ENCODE data around the gene TMEM273. TPM values are rescaled to one million over a fixed set of nuclear protein-coding genes. Genes with fewer than 3 reads are reported as not detected.

Gene TMEM273
- polyA plus RNA-seq, 6 donors from 2014 or later = 1.2 to 7.1 (median 2.6) TPM

DNA sequence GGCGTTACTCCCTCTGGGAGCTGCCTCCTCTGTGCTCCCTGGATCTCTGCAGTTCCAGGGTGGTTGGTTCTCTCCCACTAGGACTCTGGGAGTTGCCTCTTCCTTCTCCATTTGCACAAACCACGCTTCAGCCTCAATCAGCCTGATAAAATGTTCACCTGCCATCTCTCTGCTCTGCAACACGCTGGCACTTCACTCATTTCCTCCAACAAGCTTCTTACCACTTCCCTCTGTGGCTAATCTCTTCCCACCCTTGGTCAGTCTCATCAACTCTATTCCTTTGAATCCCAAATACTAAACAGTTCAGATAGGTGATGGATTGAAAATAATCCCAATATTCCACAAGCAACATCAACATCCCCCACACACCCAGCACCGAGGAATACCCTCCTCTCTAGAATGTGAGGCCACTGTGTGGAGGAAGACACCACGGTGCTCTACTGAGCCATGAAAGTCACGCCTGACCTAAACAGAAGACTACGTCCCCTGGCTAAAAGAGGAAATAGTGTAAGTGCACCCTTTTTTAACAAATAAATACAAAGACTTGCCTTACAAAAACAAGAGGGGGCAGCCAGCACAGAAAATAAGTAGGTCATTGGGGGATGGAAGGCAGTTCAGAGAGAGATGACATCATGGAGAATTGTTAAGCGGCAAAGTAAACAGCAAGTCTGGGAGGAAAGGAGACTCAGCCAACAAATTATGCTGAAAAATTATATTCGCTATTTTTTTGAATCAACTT is 52.4 kb downstream of the TMEM273 start:
- Mint-ChIP-seq H3K27ac (peak overlapping the region; percentile 42 to 88 (median 76)), H3K4me1 (peaks cover 27 to 30% (median 30%) of the 10 kb centered on the region in 3 donors), H3K27me3 (no peaks in the 10 kb centered on the region), H3K9me3 (peaks cover 2 to 7% (median 5%) of the 10 kb centered on the region in 7 donors), H3K36me3 (no peaks in the 10 kb centered on the region), H3K4me3 (peak overlapping the region in 7 of 8 donors; percentile 65 to 80 (median 71))
- ATAC-seq (ENCODE audit: low read depth in 2 of 2) (peak; percentile 92 to 95), DNase-seq (peak; percentile 35)

GRCh38 chr10:49134327-49134726 is 53.9 kb downstream of the TMEM273 start:
- peaks cover 6 to 7% (median 6%) of the 10 kb centered on the region in 3 donors for H3K27me3 Mint-ChIP-seq
- no peak for DNase-seq
- H3K27ac Mint-ChIP-seq = peak overlapping the region in 3 of 6 donors; percentile 6 to 83 (median 75)
- H3K4me3 Mint-ChIP-seq = peak overlapping the region in 5 of 8 donors; percentile 42 to 73 (median 66)
- peaks cover 2 to 7% (median 6%) of the 10 kb centered on the region in 7 donors for H3K9me3 Mint-ChIP-seq
- no peak for ATAC-seq (ENCODE audit: low read depth in 2 of 2)
- H3K36me3 Mint-ChIP-seq = peaks cover 0 to 5% of the 10 kb centered on the region in 2 donors
- peaks cover 27 to 30% (median 30%) of the 10 kb centered on the region in 3 donors for H3K4me1 Mint-ChIP-seq

GRCh38 chr10:49133706-49134248 is 54.4 kb downstream of the TMEM273 start, which contains the start of gene FAM170B:
Gene FAM170B (minus strand): TSS chr10:49134021. CDS start chr10:49133918, 103 bp downstream.
- peak within 1 kb of the TSS in 4 of 6 donors; percentile 6 to 83 (median 43) for H3K27ac Mint-ChIP-seq
- H3K4me3 Mint-ChIP-seq = peak within 1 kb of the TSS in 6 of 8 donors; percentile 39 to 73 (median 56)
- no peak for DNase-seq
- peaks cover 2 to 13% (median 6%) of the 10 kb centered on the region in 7 donors for H3K9me3 Mint-ChIP-seq
- H3K27me3 Mint-ChIP-seq = peaks cover 11 to 13% (median 11%) of the 10 kb centered on the region in 3 donors
- ATAC-seq (ENCODE audit: low read depth in 2 of 2) = no peak
- peaks cover 27 to 30% (median 30%) of the 10 kb centered on the region in 3 donors for H3K4me1 Mint-ChIP-seq
- H3K36me3 Mint-ChIP-seq = peaks cover 0 to 10% of the 10 kb centered on the region in 2 donors

DNA sequence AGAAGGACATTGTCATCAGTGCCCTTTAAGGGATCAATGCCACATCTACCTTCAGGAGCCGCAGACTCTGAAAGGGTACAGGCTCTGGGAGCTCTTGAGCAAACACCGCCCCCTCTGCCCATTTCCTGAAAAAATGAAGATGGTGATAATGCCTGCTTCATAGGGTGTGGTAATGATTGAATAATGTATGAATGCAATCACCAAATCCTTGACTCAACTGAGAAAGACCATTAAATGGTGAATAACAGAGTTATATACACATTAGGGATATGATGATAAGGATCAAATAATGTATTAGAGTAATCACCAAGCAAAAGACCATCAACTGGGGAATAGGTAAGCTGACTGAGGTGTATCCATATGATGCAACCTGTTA is 55.8 kb downstream of the TMEM273 start:
- H3K4me1 Mint-ChIP-seq = peaks cover 27 to 30% (median 30%) of the 10 kb centered on the region in 3 donors

DNA sequence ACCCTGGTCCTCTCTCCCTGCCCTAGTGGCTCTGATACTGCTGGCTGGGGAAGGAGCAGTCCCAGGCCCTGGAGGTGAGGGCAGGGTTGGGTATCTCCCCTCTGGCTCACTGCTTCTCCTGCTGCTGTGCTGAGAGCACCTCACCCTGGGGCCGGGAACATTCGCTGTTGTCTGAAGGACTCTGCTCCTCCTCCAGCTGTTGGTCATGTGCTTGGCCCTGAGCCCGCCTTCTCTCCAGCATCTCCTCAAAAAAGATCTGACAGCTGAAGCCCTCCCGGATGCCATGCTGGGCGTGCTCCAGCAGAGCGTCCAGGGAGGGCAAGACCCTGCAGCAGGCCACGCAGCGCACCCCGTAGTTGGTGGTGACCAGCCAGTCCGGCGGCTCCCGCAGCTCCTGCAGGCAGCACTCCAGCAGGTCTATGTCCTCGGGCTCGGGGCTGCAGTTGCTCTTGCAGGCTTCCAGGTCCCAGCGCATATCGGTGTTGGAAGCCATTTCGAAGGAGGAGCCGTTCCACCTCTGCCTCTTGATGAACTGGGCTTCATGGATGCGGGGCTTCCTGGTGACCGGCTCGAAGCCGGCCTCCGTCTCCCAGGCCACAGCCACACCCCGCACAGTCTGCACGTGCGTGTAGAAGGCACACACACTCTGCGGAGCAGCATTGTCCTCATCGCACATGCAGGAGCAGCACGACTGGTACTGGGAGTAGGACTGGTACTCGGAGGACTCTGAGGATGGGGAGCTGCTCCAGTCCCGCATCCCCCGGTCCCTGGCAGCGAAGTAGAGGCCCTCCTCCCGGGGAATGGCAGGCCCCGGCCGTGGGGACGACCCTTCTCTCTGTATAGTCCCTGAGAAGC is 56.5 kb downstream of the TMEM273 start:
- Mint-ChIP-seq H3K4me1 (peaks cover 23 to 30% (median 25%) of the 10 kb centered on the region in 3 donors), H3K9me3 (peaks cover 2 to 14% (median 6%) of the 10 kb centered on the region in 7 donors)

More for the DNA sequence above, 55.8 kb downstream of the TMEM273 start:
- DNase-seq = no peak
- Mint-ChIP-seq H3K9me3 (peaks cover 2 to 14% (median 6%) of the 10 kb centered on the region in 7 donors), H3K27me3 (peaks cover 19 to 23% (median 22%) of the 10 kb centered on the region in 3 donors), H3K27ac (no peak overlapping the region), H3K36me3 (peaks cover 0 to 12% of the 10 kb centered on the region in 2 donors), H3K4me3 (no peak overlapping the region)
- ATAC-seq (ENCODE audit: low read depth in 2 of 2) = no peak

DNA sequence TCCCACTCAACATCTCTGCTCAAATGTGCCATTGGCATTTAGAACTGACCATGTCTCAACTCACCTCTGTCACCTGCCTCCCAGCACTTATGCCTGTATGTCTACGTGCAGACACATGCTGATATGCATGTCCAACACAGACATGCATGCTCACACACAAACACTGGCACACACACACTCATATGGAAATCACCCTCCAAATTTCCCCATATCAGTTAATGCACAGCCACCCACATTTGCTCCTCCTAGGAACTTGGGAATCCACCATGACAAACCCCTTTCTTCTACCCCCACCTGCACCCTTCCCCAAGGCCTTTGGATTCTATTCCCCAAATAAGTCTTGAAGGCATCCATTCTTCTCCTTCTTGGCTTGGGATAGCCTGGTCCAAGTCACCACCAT is 58.8 kb downstream of the TMEM273 start:
- no peak overlapping the region for H3K27ac Mint-ChIP-seq
- H3K36me3 Mint-ChIP-seq = peaks cover 0 to 12% of the 10 kb centered on the region in 2 donors
- H3K4me1 Mint-ChIP-seq = peaks cover 5 to 9% (median 6%) of the 10 kb centered on the region in 3 donors
- DNase-seq = no peak
- peaks cover 22 to 24% (median 23%) of the 10 kb centered on the region in 3 donors for H3K27me3 Mint-ChIP-seq
- no peak overlapping the region for H3K4me3 Mint-ChIP-seq
- ATAC-seq (ENCODE audit: low read depth in 2 of 2) = no peak
- H3K9me3 Mint-ChIP-seq = peaks cover 0 to 12% (median 7%) of the 10 kb centered on the region in 7 donors

More for the DNA sequence above, 56.5 kb downstream of the TMEM273 start:
- no peak for ATAC-seq (ENCODE audit: low read depth in 2 of 2)
- H3K36me3 Mint-ChIP-seq = peaks cover 0 to 12% of the 10 kb centered on the region in 2 donors
- no peak overlapping the region for H3K4me3 Mint-ChIP-seq
- no peak for DNase-seq
- H3K27ac Mint-ChIP-seq = no peak overlapping the region
- peaks cover 19 to 23% (median 22%) of the 10 kb centered on the region in 3 donors for H3K27me3 Mint-ChIP-seq

GRCh38 chr10:49128854-49129253 is 59.3 kb downstream of the TMEM273 start:
- H3K9me3 Mint-ChIP-seq = peaks cover 0 to 12% (median 7%) of the 10 kb centered on the region in 7 donors
- H3K4me1 Mint-ChIP-seq = peaks cover 0 to 4% (median under 1%) of the 10 kb centered on the region in 3 donors
- ATAC-seq (ENCODE audit: low read depth in 2 of 2) = no peak
- peaks cover 0 to 12% of the 10 kb centered on the region in 2 donors for H3K36me3 Mint-ChIP-seq
- peaks cover 22 to 26% (median 23%) of the 10 kb centered on the region in 3 donors for H3K27me3 Mint-ChIP-seq
- no peak overlapping the region for H3K4me3 Mint-ChIP-seq
- no peak overlapping the region for H3K27ac Mint-ChIP-seq
- no peak for DNase-seq

DNA sequence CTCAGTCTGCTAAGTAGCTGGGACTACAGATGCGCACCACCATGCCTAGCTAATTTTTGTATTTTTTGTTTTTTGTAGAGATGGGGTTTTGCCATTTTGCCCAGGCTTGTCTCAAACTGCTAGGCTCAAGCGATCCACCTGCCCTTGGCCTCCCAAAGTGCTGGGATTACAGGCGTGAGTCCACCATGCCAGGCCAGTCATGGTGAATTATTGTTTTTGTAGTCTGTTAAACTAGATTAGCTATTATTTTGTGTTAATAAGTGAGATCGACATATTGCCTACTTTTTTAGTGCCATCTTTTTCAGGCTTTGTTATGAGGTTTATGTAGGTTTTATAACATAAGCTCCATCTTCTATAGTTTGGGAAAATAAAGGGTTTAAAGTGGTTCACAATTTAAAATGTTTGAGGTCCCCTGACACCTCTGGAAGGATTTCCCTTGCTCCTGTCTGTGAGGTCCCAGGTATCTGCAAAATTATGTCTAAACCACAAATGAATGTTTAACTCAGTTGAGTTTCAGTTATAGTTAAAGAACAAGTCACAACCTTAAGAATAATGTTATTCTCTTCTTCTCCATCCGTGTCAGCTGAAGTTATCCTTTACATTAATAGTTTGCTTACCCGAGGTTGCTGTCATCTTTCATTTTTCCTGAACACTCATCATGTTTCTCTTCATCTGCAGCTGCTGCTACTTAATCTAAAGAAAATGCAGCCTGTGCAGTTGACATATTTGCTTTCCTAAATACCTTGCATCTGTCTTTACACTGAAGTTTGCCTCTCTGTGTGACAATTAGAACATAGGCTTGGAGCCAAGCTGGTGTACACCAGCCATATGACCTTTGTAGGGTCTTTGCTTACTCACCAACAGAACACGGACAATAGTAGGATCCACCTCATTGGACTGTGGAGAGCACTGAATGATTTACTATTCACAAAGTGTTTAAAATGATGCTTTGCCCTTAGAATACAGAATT is 63.9 kb downstream of the TMEM273 start:
- Mint-ChIP-seq H3K27ac (no peak overlapping the region), H3K27me3 (peaks cover 19 to 25% (median 23%) of the 10 kb centered on the region in 3 donors), H3K36me3 (peaks cover 0 to 7% of the 10 kb centered on the region in 2 donors), H3K4me3 (no peak overlapping the region), H3K9me3 (peaks cover 0 to 11% (median 8%) of the 10 kb centered on the region in 7 donors), H3K4me1 (no peaks in the 10 kb centered on the region)
- DNase-seq (no peak), ATAC-seq (ENCODE audit: low read depth in 2 of 2) (no peak)

GRCh38 chr10:49120911-49121310 is 67.3 kb downstream of the TMEM273 start:
- no peaks in the 10 kb centered on the region for H3K36me3 Mint-ChIP-seq
- DNase-seq (no peak), ATAC-seq (ENCODE audit: low read depth in 2 of 2) (no peak)
- peaks cover 24 to 27% (median 24%) of the 10 kb centered on the region in 3 donors for H3K27me3 Mint-ChIP-seq
- no peaks in the 10 kb centered on the region for H3K4me1 Mint-ChIP-seq
- peaks cover 0 to 11% (median 0%) of the 10 kb centered on the region in 7 donors for H3K9me3 Mint-ChIP-seq
- H3K27ac Mint-ChIP-seq = no peak overlapping the region
- no peak overlapping the region for H3K4me3 Mint-ChIP-seq

DNA sequence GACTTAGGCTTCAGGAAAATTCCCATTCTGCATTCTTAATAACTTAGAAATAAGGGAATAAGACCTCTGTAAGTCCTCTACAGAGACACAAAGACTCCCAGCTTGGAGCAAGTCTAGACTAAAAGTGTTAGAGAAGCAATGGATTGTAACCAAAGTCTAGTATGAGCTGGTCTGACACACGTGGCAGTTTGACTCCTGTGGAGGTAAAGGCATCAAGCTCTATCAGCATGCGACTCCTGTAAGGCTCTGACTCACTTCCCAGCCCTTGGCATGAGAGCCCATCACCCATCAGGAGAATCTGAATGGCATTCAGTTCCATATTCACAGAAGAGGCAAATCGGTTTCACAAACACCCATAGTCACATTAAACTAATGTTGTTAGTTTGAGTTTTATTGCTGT is 68.4 kb downstream of the TMEM273 start:
- Mint-ChIP-seq H3K4me3 (no peak overlapping the region), H3K27me3 (peaks cover 26 to 31% (median 27%) of the 10 kb centered on the region in 3 donors), H3K27ac (peak overlapping the region in 1 of 6 donors; percentile 30), H3K9me3 (peaks cover 0 to 5% (median 0%) of the 10 kb centered on the region in 7 donors), H3K4me1 (peaks cover 0 to 1% (median 0%) of the 10 kb centered on the region in 3 donors), H3K36me3 (no peaks in the 10 kb centered on the region)
- no peak for DNase-seq
- no peak for ATAC-seq (ENCODE audit: low read depth in 2 of 2)

DNA sequence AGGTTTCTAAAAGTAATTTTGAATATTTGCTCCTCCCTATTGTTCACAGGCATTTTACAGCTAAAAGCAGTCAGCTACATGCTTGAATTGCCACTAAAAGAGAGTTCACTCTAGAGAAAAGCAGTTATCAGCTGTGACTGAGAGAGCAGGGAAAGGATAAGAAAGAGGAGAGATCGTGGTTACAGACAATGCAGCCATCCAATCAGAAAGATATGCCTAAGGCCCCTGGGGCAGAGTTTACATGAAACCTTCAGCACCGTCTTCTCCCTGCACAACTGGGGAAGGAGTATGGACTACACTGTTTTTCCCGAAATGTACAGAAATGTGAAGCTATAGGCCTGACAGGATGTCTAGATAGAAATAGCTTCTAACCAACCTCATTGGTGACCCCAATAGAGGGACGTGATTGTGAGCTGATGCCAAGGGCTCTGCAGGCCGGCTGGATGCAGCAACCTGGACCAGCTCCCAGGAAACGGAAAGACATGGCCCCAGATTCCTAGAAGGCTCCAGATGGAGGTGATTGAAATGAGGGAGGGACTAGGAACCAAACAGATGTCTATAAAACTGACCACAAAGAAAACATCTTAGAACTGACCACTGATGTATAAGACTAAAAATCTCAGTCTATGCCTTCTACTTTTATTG is 69.6 kb downstream of the TMEM273 start:
- Mint-ChIP-seq H3K27ac (no peak overlapping the region), H3K27me3 (peaks cover 29 to 42% (median 30%) of the 10 kb centered on the region in 3 donors), H3K9me3 (peaks cover 0 to 4% (median 0%) of the 10 kb centered on the region in 7 donors), H3K36me3 (no peaks in the 10 kb centered on the region), H3K4me1 (peaks cover 0 to 5% (median 0%) of the 10 kb centered on the region in 3 donors), H3K4me3 (no peak overlapping the region)
- no peak for ATAC-seq (ENCODE audit: low read depth in 2 of 2)
- DNase-seq = no peak
